KG1 (cell line): ENCODE data around the gene COPZ2.
"Not testable (repeated sequence)": the region's sequence is repeated elsewhere in the genome, so short reads cannot be mapped to it uniquely, and the experiment has no call there.

Source experiments
- DNase-seq: peaks from one replicate; lab custom pipeline; 2025; lab: John Stamatoyannopoulos, UW

COPZ2 gene

GRCh38 chr17:48006936-48007709, 30.5 kb downstream of the COPZ2 start:
- no peak for DNase-seq

GRCh38 chr17:48004983-48005382, 32.6 kb downstream of the COPZ2 start:
- no peak for DNase-seq

- DNase-seq: no peak
These were observed 34.0 kb downstream of the COPZ2 start for GRCh38 chr17:48003417-48004151.

DNA sequence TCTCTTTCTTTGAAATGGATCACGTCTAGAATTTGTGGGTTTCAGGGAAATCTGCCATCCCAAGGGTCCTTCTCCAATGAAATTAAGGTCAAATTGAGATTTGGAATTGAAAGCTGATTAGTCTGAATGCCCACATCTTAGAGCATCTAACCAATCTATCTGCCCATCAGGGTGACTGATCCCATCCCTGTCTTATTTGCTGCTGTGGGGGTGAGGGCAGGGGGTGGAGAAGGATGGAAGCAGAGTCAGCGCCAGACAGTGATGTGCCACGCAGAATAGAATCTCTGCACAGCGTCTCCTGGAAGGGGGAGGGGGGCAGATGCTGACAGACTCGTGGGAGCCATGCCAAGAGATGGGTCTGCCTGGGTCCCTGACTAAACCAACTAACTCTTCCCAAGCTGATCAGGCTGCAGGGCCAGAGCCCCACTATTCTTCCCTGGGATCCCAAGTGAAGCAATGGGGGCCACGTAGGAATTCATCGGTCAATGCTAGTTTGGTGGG, 34.6 kb downstream of the COPZ2 start:
- DNase-seq: no peak

- no peak for DNase-seq
These were observed 35.2 kb downstream of the COPZ2 start for GRCh38 chr17:48002266-48002915.

DNA sequence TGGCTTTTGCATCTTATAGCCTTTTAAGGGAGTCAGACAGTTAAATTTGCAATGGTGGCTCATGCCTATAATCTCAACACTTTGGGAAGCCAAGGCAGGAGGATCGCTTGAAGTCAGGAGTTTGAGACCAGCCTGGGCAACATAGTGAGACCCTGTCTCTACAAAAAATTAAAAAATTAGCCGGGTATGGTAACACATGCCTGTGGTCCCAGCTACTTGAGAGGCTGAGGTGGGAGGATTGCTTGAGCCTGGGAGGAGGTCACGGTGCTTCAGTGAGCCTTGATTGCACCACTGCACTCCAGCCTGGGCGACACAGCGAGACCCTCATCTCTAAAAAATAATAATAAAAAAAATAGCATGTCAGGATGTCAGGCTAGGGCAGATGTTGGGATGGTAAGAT, 35.9 kb downstream of the COPZ2 start:
- not testable (repeated sequence) for DNase-seq

DNA sequence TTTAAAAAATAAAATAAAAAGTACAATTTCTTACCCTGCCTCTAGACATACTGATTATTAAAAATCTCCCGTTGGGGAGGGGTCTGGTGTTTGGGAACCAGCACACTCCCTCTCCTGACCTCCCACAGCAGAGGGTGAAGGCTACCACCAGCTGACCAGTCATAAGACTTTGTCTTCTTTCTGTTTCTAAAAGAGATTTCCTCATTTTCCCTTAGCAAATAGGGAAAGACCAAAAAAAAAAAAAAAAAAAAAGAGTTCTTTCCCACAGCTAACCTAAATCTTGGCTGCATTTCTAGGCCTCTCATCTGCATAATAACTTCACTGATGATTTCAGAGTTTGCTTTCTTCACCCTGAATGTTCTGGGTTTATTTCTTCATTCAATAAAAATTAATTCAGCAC, 36.4 kb downstream of the COPZ2 start:
- no peak for DNase-seq

- no peak for DNase-seq
These were observed 38.0 kb downstream of the COPZ2 start for GRCh38 chr17:47999582-47999981.

GRCh38 chr17:47998044-47998443, 39.6 kb downstream of the COPZ2 start:
- DNase-seq: no peak

- no peak for DNase-seq
These were observed 40.0 kb downstream of the COPZ2 start for GRCh38 chr17:47997586-47997985.

DNA sequence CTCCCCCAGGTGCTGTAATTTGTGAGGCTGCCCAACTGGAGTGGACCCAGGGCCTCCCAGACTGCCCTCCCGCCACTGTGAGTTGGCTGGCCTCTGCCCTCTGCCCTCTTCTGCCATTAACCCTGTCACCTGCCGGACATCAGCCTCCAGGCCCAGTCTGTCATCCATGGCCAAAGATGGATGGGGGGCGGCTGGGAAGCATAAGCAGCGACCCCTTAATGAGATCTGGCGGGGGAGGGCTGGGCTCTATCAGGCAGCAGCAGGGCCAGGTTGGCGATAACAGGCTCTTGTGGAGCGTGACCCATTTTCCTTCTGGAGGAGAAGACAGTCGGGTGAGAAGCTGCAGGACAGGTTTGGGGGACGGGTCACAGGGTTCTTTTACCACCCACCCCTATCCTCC, 41.4 kb downstream of the COPZ2 start:
- no peak for DNase-seq

- DNase-seq: no peak
These were observed 42.2 kb downstream of the COPZ2 start for GRCh38 chr17:47995241-47995935.

- DNase-seq: no peak
These were observed 42.9 kb downstream of the COPZ2 start for GRCh38 chr17:47994724-47995123.

- DNase-seq: no peak
These were observed 43.6 kb downstream of the COPZ2 start for GRCh38 chr17:47993964-47994363.

DNA sequence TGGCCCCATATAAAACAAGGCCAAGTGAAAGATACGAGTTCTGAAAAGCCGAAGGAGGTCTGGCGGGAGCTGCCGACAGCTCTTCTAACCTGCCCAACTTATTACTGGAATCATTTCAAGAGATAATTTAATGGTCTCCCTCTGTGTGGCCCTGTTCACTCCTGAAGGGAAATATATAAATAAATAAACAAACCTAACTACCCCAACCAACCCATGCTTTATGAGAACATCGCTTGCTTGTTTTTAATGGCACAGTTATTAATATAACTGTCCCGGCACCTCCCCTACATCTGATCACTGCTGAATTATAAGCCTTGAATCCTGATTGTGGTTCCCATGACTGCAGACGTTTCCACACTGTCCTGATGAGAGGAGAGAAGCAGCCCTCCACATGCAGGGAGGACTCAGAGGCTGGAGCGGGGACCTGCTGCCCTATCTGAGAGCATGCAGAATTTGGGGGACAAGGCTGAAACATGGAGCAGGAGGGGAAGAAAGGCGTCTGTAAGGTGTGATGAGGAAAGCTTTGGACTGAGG, 44.5 kb downstream of the COPZ2 start:
- no peak for DNase-seq

GRCh38 chr17:47992216-47992615, 45.4 kb downstream of the COPZ2 start:
- no peak for DNase-seq

DNA sequence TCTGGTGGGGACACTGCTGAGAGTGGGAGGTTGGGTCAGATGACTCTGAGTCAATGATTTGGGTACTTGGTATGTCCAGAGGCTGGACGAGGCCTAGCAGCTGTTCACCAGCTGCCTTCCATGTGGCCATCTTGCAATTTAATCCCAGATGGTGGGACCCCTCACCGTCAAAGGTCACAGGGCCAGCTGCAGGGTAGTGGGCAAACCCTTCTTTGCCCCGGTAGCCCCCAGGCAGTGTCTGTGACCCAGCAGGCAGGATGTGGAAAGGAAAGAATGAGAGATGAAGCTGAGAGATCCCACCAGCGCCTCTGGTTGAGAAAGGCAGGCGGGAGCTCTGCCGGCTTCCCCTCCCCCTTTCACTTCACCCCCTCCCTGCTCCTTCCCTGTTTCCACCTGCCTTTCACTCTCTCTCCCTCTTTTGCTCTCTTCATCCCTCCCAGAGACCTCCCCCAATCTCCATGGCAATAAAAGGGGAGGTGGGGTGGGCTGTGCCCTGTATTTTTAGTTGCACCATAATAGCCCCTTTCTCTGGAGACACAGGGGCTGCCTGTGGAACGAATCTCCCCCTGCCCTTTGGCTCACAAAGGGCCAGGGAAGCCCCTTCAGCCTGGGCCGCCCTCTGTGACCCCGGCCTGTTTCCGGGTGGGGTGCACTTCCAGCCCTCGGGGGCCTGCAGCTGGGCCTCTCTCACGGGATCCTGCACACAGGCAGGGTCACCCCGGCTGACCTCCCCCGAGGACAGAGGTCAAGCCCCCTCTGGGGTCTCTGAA, 46.5 kb downstream of the COPZ2 start:
- no peak for DNase-seq

DNA sequence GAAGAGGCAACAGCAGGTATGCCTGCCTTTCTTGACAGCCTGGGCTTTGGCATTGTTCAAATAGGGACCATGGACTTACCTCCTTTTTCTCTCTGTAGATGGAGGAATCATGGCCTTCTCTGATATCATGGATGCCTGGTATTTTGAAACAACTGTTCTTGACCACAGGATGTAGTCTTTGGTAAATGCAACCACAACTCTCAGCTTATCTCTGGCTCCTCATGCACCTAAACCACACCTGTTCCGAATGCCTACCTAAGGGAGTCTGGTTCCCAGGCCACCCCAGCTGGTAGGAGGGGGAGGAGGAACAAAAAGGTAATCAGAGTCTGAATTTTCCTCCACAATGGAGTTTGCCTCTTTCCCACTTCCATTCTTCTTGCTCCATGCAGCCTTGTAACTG, 47.9 kb downstream of the COPZ2 start:
- DNase-seq: no peak

GRCh38 chr17:47989159-47989558, 48.4 kb downstream of the COPZ2 start:
- no peak for DNase-seq

GRCh38 chr17:47988445-47988844, 49.2 kb downstream of the COPZ2 start:
- not testable (repeated sequence) for DNase-seq

- DNase-seq: no peak
These were observed 50.3 kb downstream of the COPZ2 start for GRCh38 chr17:47987240-47987835.
